Cardiac atrium fibroblast (primary cell): ENCODE results near the gene CASP14. TPM values are rescaled to one million over a fixed set of nuclear protein-coding genes. Genes with fewer than 3 reads are reported as not detected.

Source experiments
- total RNA-seq: library from RNA; depleted of rRNA; stranded (reverse); fragments of >200 nt; gene quantifications from 2 replicates; pipeline ENCODE4 v1.2.3, GENCODE V29; 2015

CASP14 gene, protein sequence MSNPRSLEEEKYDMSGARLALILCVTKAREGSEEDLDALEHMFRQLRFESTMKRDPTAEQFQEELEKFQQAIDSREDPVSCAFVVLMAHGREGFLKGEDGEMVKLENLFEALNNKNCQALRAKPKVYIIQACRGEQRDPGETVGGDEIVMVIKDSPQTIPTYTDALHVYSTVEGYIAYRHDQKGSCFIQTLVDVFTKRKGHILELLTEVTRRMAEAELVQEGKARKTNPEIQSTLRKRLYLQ
- total RNA-seq = not detected in 2 replicates

GRCh38 chr19:15048885-15049541 lies at the start of gene CASP14:
TSS of gene CASP14 (plus strand) at chr19:15049480. CDS start at chr19:15052252, 2,772 bp downstream.

GRCh38 chr19:15081911-15082310 lies 32.6 kb downstream of the CASP14 start, which contains the start of gene OR1I1:
TSS of gene OR1I1 (plus strand) at chr19:15082211. CDS start at chr19:15087066, 4,855 bp downstream.

GRCh38 chr19:15107061-15108010 lies 58.1 kb downstream of the CASP14 start, which contains the start of gene SYDE1:
TSS of gene SYDE1 (plus strand) at chr19:15107401. CDS start at chr19:15107434, 33 bp downstream.

Other genes starting within 250 kb of the CASP14 start
- gene OR7A5, start 214.3 kb upstream of the CASP14 start, total RNA-seq = not detected in 2 replicates
- gene OR7C1, start 214.3 kb upstream of the CASP14 start, total RNA-seq = not detected in 2 replicates
- not detected in 2 replicates for gene OR7A10, start 200.6 kb upstream of the CASP14 start, total RNA-seq
- not detected in 2 replicates for gene OR7A17, start 163.3 kb upstream of the CASP14 start, total RNA-seq
- gene OR7C2, start 108.0 kb upstream of the CASP14 start, total RNA-seq = not detected in 2 replicates
- gene SLC1A6, start 69.6 kb upstream of the CASP14 start, total RNA-seq = not detected in 2 replicates
- not detected in 2 replicates for gene OR1I1, start 32.7 kb downstream of the CASP14 start, total RNA-seq
- 59.6 and 61.6 TPM in 2 replicates for gene SYDE1, start 57.9 kb downstream of the CASP14 start, total RNA-seq
- gene NOTCH3, start 151.5 kb downstream of the CASP14 start, total RNA-seq = 143 and 213 TPM in 2 replicates
- not detected in 2 replicates for gene EPHX3, start 183.0 kb downstream of the CASP14 start, total RNA-seq